HG03108 (cell line): ENCODE results near the gene DSE.

ENCODE experiments used
- ATAC-seq: cut with Tn5 transposase; IDR thresholded peaks from one replicate; pipeline ENCODE4 v1.9.1; 2021; ENCODE audit warnings: moderate library complexity; ENCODE audit not compliant: unreplicated experiment

Gene DSE

GRCh38 chr6:116385921-116386320 lies 15.2 kb downstream of the DSE start:
- ATAC-seq, result no peak

- no peak for ATAC-seq
Measured at GRCh38 chr6:116386581-116387299, 16.0 kb downstream of the DSE start.

- peak; percentile 57 for ATAC-seq
Measured at GRCh38 chr6:116387374-116387773, 16.6 kb downstream of the DSE start.

- no peak for ATAC-seq
Measured at GRCh38 chr6:116388924-116389323, 18.2 kb downstream of the DSE start.

GRCh38 chr6:116389357-116389756 lies 18.6 kb downstream of the DSE start:
- ATAC-seq, result no peak

GRCh38 chr6:116390581-116390980 lies 19.8 kb downstream of the DSE start:
- ATAC-seq, result peak; percentile 40

GRCh38 chr6:116392132-116393013 lies 21.6 kb downstream of the DSE start:
- no peak for ATAC-seq

GRCh38 chr6:116393430-116393829 lies 22.7 kb downstream of the DSE start:
- ATAC-seq, result peak; percentile 35

GRCh38 chr6:116395647-116396046 lies 24.9 kb downstream of the DSE start:
- ATAC-seq, result no peak

GRCh38 chr6:116396441-116396840 lies 25.7 kb downstream of the DSE start:
- no peak for ATAC-seq

GRCh38 chr6:116397914-116398313 lies 27.2 kb downstream of the DSE start:
- ATAC-seq, result no peak

GRCh38 chr6:116398316-116399010 lies 27.7 kb downstream of the DSE start:
- ATAC-seq, result no peak

GRCh38 chr6:116399287-116399686 lies 28.5 kb downstream of the DSE start:
- ATAC-seq, result no peak

- ATAC-seq, result no peak
Measured at GRCh38 chr6:116400328-116400727, 29.6 kb downstream of the DSE start.

- no peak for ATAC-seq
Measured at GRCh38 chr6:116402108-116402937, 31.6 kb downstream of the DSE start.

GRCh38 chr6:116403205-116403604 lies 32.5 kb downstream of the DSE start:
- ATAC-seq, result no peak

- no peak for ATAC-seq
Measured at GRCh38 chr6:116404696-116405095, 33.9 kb downstream of the DSE start.

GRCh38 chr6:116405138-116405537 lies 34.4 kb downstream of the DSE start:
- ATAC-seq, result peak; percentile 66

- ATAC-seq, result no peak
Measured at GRCh38 chr6:116405652-116406356, 35.1 kb downstream of the DSE start.
